Esophagus (tissue), 2 donors: Measurements from ENCODE around the gene MEAK7. TPM values are rescaled to one million over a fixed set of nuclear protein-coding genes. Genes with fewer than 3 reads are reported as not detected.

Source experiments
- H3K27ac ChIP-seq, 2 donors: one replicate each; pipeline ENCODE4 v1.5.1; 2013; ENCODE audit warnings: low read depth in 2 of 2, mild to moderate bottlenecking in 2 of 2, inconsistent platforms in 1 of 2, low read length in 1 of 2, moderate library complexity in 1 of 2
- H3K27me3 ChIP-seq, 2 donors: one replicate each; pipeline ENCODE4 v1.6.1; 2013; ENCODE audit warnings: low read length in 2 of 2, control low read depth in 1 of 2, mild to moderate bottlenecking in 1 of 2; ENCODE audit not compliant: insufficient read depth in 2 of 2, control insufficient read depth in 1 of 2
- H3K36me3 ChIP-seq, 2 donors: one replicate each; pipeline ENCODE4 v1.6.1; 2013; ENCODE audit warnings: low read length in 1 of 2; ENCODE audit not compliant: control insufficient read depth in 2 of 2, insufficient read depth in 2 of 2
- H3K4me1 ChIP-seq, 2 donors: one replicate each; pipeline ENCODE4 v1.6.1; 2013; ENCODE audit warnings: low read length in 1 of 2; ENCODE audit not compliant: control insufficient read depth in 2 of 2, insufficient read depth in 2 of 2
- H3K4me3 ChIP-seq, 2 donors: one replicate each; pipeline ENCODE4 v1.5.1; 2013; ENCODE audit warnings: low read length in 2 of 2, mild to moderate bottlenecking in 2 of 2, low read depth in 1 of 2, moderate library complexity in 1 of 2
- H3K9me3 ChIP-seq, 2 donors: one replicate each; pipeline ENCODE4 v1.6.1; 2013; ENCODE audit warnings: mild to moderate bottlenecking in 2 of 2, low read depth in 1 of 2, low read length in 1 of 2, moderate library complexity in 1 of 2; ENCODE audit not compliant: control insufficient read depth in 2 of 2, insufficient read depth in 1 of 2
- WGBS, 2 donors: extraction: QIAGEN DNeasy Blood & Tissue Kit; methylation state at CpG; one replicate each; pipeline ENCODE4 v1.1.7; 2013; 5-methylcytosine and 5-hydroxymethylcytosine counted together
- polyA plus RNA-seq, 2 donors: library from polyadenylated mRNA; stranded (reverse); fragments of 200-250 nt; gene quantifications; one replicate each; pipeline ENCODE4 v1.2.3, GENCODE V29; 2013
- donor health status: healthy with polysubstance abuse.
- donor health status: Bipolar disorder and iron deficiency.

MEAK7 gene
- polyA plus RNA-seq, 2 donors = 9.5 to 13.8 TPM

DNA sequence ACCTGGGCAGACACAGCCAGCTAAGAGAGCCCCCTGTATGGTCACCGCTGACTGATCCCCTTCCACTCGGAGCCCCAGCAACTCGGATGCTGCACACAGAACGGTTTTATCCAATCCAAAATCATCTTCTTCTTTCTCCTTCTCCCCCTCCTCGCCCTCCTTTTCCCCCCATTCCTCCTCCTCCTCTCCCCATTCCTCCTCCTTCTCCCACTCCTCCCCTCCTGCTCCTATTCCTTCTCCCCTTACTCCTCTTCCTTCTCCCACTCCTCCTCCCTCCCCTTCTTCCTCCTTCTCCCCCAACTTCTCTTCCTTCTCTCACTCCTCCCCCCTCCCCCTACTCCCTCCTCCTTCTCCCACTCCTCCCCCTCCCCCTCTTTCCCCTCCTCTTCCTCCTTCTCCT, 30.4 kb upstream of the MEAK7 start:
- Histone ChIP-seq H3K9me3 (no peaks in the 10 kb centered on the region), H3K27ac (no peak overlapping the region), H3K36me3 (no peaks in the 10 kb centered on the region), H3K4me3 (no peak overlapping the region), H3K27me3 (no peaks in the 10 kb centered on the region), H3K4me1 (peaks cover 5 to 12% of the 10 kb centered on the region in 2 donors)
- 89 to 95% methylated on average over 5 of the region's 5 CpGs for WGBS, 2 donors

DNA sequence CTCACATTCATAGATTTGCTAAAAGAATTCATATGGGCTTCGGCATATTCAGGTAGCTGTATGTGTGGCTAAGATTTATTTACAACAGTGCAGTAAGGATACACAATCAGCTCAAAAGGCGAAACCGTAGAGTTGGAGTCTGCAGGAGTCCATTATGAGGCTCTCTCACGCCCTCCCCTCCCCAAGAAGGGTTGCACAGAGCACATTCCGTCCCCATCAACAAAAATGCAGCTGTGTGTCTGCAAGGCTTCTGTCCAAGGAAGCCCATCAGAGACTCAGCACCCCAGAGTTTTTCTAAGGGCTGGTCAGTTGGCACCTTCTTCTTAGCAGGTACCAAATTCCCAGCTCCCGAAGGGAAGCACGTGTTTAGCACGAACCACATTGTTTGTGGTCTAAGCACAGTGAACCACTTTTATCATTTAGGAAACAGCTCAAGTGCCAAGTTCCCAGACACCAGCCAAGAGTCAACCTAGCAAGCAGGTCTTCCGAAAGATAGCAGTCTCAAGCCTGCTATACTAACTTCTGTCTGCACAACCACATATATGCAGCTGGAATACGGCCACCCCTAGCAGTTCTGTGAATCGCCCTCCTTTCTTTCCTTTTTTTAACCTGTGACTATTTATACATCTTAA, 28.5 kb upstream of the MEAK7 start:
- H3K27ac ChIP-seq = peak overlapping the region; percentile 56 to 69
- WGBS, 2 donors = 55 to 60% methylated on average over 11 of the region's 11 CpGs

DNA sequence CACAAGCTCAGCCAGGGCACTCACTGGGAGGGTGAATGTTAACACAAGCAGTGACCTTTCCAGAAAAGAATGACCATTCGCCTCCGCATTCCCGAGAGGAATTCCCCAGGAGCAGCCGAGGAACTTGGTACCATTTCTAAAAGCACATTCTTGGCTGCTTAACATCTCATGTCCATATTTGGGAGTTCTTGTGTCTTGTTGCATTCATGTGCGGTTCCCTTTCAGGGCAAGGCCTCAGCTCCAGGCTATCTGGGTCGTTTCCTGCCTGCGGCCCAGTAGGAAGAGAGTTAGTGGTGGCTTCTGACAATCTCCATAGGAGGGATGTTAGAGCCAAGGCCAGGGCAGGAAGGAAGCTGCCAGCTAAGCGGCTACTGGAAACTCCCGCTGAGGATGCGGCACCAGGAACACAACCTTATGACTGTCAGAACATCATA, 27.8 kb upstream of the MEAK7 start:
- Histone ChIP-seq H3K9me3 (no peaks in the 10 kb centered on the region), H3K27me3 (no peaks in the 10 kb centered on the region), H3K4me3 (no peak overlapping the region), H3K4me1 (peaks cover 5 to 15% of the 10 kb centered on the region in 2 donors), H3K36me3 (no peaks in the 10 kb centered on the region), H3K27ac (peak overlapping the region; percentile 69 to 74)
- WGBS, 2 donors = 15 to 25% methylated on average over 10 of the region's 10 CpGs

More for the DNA sequence above, 28.5 kb upstream of the MEAK7 start:
- H3K9me3 ChIP-seq = no peaks in the 10 kb centered on the region
- H3K4me3 ChIP-seq = no peak overlapping the region
- no peaks in the 10 kb centered on the region for H3K27me3 ChIP-seq
- H3K36me3 ChIP-seq = no peaks in the 10 kb centered on the region
- H3K4me1 ChIP-seq = peaks cover 5 to 15% of the 10 kb centered on the region in 2 donors

- no peak overlapping the region for H3K4me3 ChIP-seq
- 36 to 50% methylated on average over 9 of the region's 9 CpGs for WGBS, 2 donors
- H3K36me3 ChIP-seq = no peaks in the 10 kb centered on the region
These were observed 27.2 kb upstream of the MEAK7 start for GRCh38 chr16:84531671-84532111.

DNA sequence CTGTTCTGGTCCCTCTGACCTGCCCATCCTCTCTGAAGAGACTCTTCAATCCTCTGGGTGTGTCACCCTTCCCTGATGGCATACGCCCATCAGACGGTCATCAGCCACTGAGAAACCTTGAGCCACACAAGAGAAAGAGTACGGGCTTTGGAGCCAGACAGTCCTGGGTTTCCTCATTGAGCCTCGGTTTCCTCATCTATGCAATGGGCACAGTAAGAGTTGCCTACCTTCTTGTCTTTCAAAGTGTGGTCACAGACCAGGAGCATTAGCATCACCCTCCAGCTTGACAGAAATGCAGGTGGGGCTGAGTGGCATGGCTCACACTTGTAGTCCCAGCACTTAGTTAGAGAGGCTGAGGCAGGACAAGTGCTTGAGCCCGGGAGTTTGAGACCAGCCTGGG, 26.1 kb upstream of the MEAK7 start:
- Histone ChIP-seq H3K9me3 (no peaks in the 10 kb centered on the region), H3K27me3 (no peaks in the 10 kb centered on the region), H3K36me3 (no peaks in the 10 kb centered on the region), H3K27ac (no peak overlapping the region), H3K4me3 (no peak overlapping the region), H3K4me1 (peaks cover 5 to 21% of the 10 kb centered on the region in 2 donors)
- 90 to 94% methylated on average over 5 of the region's 5 CpGs for WGBS, 2 donors

More at GRCh38 chr16:84531671-84532111, 27.2 kb upstream of the MEAK7 start:
- peak overlapping the region; percentile 52 to 56 for H3K27ac ChIP-seq
- no peaks in the 10 kb centered on the region for H3K9me3 ChIP-seq
- no peaks in the 10 kb centered on the region for H3K27me3 ChIP-seq
- peaks cover 5 to 20% of the 10 kb centered on the region in 2 donors for H3K4me1 ChIP-seq

- no peaks in the 10 kb centered on the region for H3K36me3 ChIP-seq
- no peaks in the 10 kb centered on the region for H3K9me3 ChIP-seq
- H3K27ac ChIP-seq = no peak overlapping the region
- no peaks in the 10 kb centered on the region for H3K27me3 ChIP-seq
- peaks cover 5 to 21% of the 10 kb centered on the region in 2 donors for H3K4me1 ChIP-seq
- H3K4me3 ChIP-seq = no peak overlapping the region
- WGBS, 2 donors = 98% methylated on average over 3 of the region's 3 CpGs
These were observed 25.1 kb upstream of the MEAK7 start for GRCh38 chr16:84529607-84530006.

GRCh38 chr16:84528322-84528721, 23.9 kb upstream of the MEAK7 start:
- Histone ChIP-seq H3K9me3 (no peaks in the 10 kb centered on the region), H3K27ac (peak overlapping the region in 1 of 2 donors; percentile 6), H3K36me3 (no peaks in the 10 kb centered on the region), H3K4me3 (no peak overlapping the region), H3K4me1 (peaks cover 5 to 21% of the 10 kb centered on the region in 2 donors), H3K27me3 (no peaks in the 10 kb centered on the region)
- 87 to 88% methylated on average over 6 of the region's 6 CpGs for WGBS, 2 donors

GRCh38 chr16:84527532-84528269, 23.2 kb upstream of the MEAK7 start:
- Histone ChIP-seq H3K4me1 (peaks cover 3 to 21% of the 10 kb centered on the region in 2 donors), H3K27me3 (no peaks in the 10 kb centered on the region), H3K27ac (peak overlapping the region; percentile 55 to 65), H3K4me3 (no peak overlapping the region), H3K36me3 (no peaks in the 10 kb centered on the region), H3K9me3 (no peaks in the 10 kb centered on the region)
- 46 to 64% methylated on average over 11 of the region's 11 CpGs for WGBS, 2 donors

DNA sequence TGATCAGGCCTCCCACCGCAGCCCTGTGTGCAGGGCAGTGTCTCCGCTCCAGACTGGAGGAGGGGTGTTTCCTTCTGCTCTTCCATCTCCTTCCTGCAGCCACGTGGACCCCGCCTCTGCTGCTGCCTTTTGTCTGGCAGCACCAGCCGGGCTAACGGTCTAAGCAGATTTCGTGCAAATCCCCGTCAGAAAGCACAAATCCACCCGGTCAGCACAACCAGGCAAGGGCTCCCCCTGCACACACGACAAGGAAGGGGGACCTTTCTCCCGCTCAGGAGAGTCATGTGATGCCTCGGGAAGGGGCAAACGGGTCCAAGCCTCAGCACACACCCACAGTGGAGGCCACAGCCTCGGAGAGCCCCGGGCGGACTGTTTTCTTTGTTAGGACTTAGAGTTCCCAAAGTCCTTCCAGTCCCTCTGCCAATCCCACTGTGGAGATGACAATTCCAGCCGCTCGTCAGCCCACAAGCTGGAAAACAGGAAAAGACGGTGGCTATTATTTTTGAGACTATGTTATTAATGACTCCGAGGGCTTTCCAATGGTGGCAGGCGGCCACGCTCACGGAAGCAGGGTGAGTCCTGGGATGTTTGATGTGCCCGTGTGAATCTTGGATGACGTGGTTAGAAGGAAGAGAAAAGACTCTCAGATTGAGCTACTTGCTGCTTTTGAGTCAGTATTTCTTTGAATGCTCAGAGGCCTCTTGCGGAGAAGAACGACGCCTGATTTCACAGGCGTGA, 22.5 kb upstream of the MEAK7 start:
- Histone ChIP-seq H3K27ac (peak overlapping the region; percentile 55 to 65), H3K9me3 (no peaks in the 10 kb centered on the region), H3K36me3 (no peaks in the 10 kb centered on the region), H3K4me1 (peaks cover 3 to 21% of the 10 kb centered on the region in 2 donors), H3K4me3 (no peak overlapping the region), H3K27me3 (no peaks in the 10 kb centered on the region)
- WGBS, 2 donors = 22 to 29% methylated on average over 29 of the region's 29 CpGs
